HepG2 (cell line): ENCODE measurements around the gene LTBR. TPM values are rescaled to one million over a fixed set of nuclear protein-coding genes. Genes with fewer than 3 reads are reported as not detected.

Experiments used
- CBFB ChIP-seq: sonication (generic); formaldehyde crosslinking; IDR thresholded peaks from 2 replicates; pipeline ENCODE4 v1.4.0; 2020; ENCODE audit warnings: missing genetic modification reagents
- CC2D1A ChIP-seq: sonication (generic); formaldehyde crosslinking; IDR thresholded peaks from 2 replicates; pipeline ENCODE4 v1.8.1; 2023; ENCODE audit warnings: mild to moderate bottlenecking, missing genetic modification reagents
- CHD4 ChIP-seq: fragments of 200-600 bp; sonication (generic); IDR thresholded peaks from 2 replicates; pipeline ENCODE4 v1.7.0; 2017; ENCODE audit warnings: mild to moderate bottlenecking, low read length, borderline replicate concordance
- FOXA3 ChIP-seq: IDR thresholded peaks from 2 replicates; pipeline ENCODE4 v1.6.1; 2016; ENCODE audit warnings: missing genetic modification reagents, missing compliant biosample characterization
- HMG20B ChIP-seq: conservative IDR thresholded peaks from 2 replicates; pipeline ENCODE4 v1.6.1; 2016; ENCODE audit warnings: missing genetic modification reagents, missing compliant biosample characterization
- HOXA9 ChIP-seq: sonication (generic); formaldehyde crosslinking; IDR thresholded peaks from 2 replicates; pipeline ENCODE4 v1.8.1; 2022; ENCODE audit warnings: missing genetic modification reagents, mild to moderate bottlenecking, moderate library complexity, borderline replicate concordance
- JUNB ChIP-seq: sonication (generic); formaldehyde crosslinking; IDR thresholded peaks from 2 replicates; pipeline ENCODE4 v1.8.0; 2022; ENCODE audit warnings: missing genetic modification reagents, mild to moderate bottlenecking, borderline replicate concordance
- MXD4 ChIP-seq: IDR thresholded peaks from 2 replicates; pipeline ENCODE4 v1.6.1; 2016; ENCODE audit warnings: mild to moderate bottlenecking, missing biosample characterization, missing genetic modification reagents
- PHF20 ChIP-seq: sonication (generic); formaldehyde crosslinking; IDR thresholded peaks from 2 replicates; pipeline ENCODE4 v1.5.0; 2020; ENCODE audit warnings: mild to moderate bottlenecking, missing genetic modification reagents
- POLR2A ChIP-seq, 2 experiments: IDR thresholded peaks; 2 replicates each; pipeline ENCODE4 v1.6.1; 2011; ENCODE audit warnings: low read depth in 2 of 2, low read length in 2 of 2, mild to moderate bottlenecking in 1 of 2, moderate library complexity in 1 of 2; ENCODE audit not compliant: insufficient read depth in 1 of 2
- SOX13 ChIP-seq, 3 experiments: fragments of 450-650 bp in 1 of 3; sonication (generic) in 1 of 3; formaldehyde crosslinking in 1 of 3; IDR thresholded peaks in 2 of 3; conservative IDR thresholded peaks in 1 of 3; 2 replicates each; pipeline versions ENCODE4 v1.5.0 to v1.6.1; 2016 to 2020; ENCODE audit warnings: antibody characterized with exemption in 1 of 3, mild to moderate bottlenecking in 1 of 3, missing compliant biosample characterization in 1 of 3, missing genetic modification reagents in 1 of 3, moderate library complexity in 1 of 3
- SSRP1 ChIP-seq: IDR thresholded peaks from 2 replicates; pipeline ENCODE4 v1.6.1; 2016; ENCODE audit warnings: control low read depth
- TARDBP ChIP-seq: sonication (generic); formaldehyde crosslinking; IDR thresholded peaks from 2 replicates; pipeline ENCODE4 v1.8.0; 2022; ENCODE audit warnings: mild to moderate bottlenecking, missing genetic modification reagents
- TCF7L2 ChIP-seq: IDR thresholded peaks from 2 replicates; pipeline ENCODE4 v1.6.1; 2011; ENCODE audit warnings: mild to moderate bottlenecking, low read depth, low read length, moderate library complexity
- THAP11 ChIP-seq: IDR thresholded peaks from 2 replicates; pipeline ENCODE4 v1.6.1; 2016; ENCODE audit warnings: missing biosample characterization, missing genetic modification reagents
- ZMYM4 ChIP-seq: sonication (generic); formaldehyde crosslinking; IDR thresholded peaks from 2 replicates; pipeline ENCODE4 v1.8.1; 2023; ENCODE audit warnings: mild to moderate bottlenecking, missing genetic modification reagents
- ZNF382 ChIP-seq: sonication (generic); formaldehyde crosslinking; IDR thresholded peaks from 2 replicates; pipeline ENCODE4 v1.5.0; 2020; ENCODE audit warnings: missing genetic modification reagents, mild to moderate bottlenecking, borderline replicate concordance
- ZNF720 ChIP-seq: sonication (generic); formaldehyde crosslinking; IDR thresholded peaks from 2 replicates; pipeline ENCODE4 v1.4.0; 2020; ENCODE audit warnings: missing genetic modification reagents
- polyA plus RNA-seq, 8 experiments: library from polyadenylated mRNA; depleted of rRNA in 3 of 8; stranded (reverse) in 7 of 8; unstranded in 1 of 8; fragments of >200 nt; fragmentation: Illumina TruSeq in 4 of 8; extraction: Trizol in 4 of 8; gene quantifications; 2 replicates each; pipeline versions ENCODE4 v1.2.1 to v1.2.3, GENCODE V29; 2011 to 2016; ENCODE audit warnings: low read depth in 4 of 8, missing spikeins in 1 of 8, mixed read lengths in 1 of 8; ENCODE audit not compliant: insufficient read depth in 1 of 8
- total RNA-seq, 5 experiments: library from RNA; depleted of rRNA; stranded (reverse); fragments of >200 nt; fragmentation: Illumina TruSeq; extraction: Trizol; gene quantifications; 2 replicates each; pipeline ENCODE4 v1.2.3, GENCODE V29; 2016; ENCODE audit warnings: low read depth in 1 of 5
- TF ChIP-seq, protein P1 (sequence below): IDR thresholded peaks from 2 replicates; pipeline ENCODE4 v1.4.0; 2020; ENCODE audit warnings: mild to moderate bottlenecking, missing genetic modification reagents
- TF ChIP-seq, protein P2 (sequence below): sonication (generic); formaldehyde crosslinking; conservative IDR thresholded peaks from 2 replicates; pipeline ENCODE4 v1.8.0; 2022; ENCODE audit warnings: low read depth, missing genetic modification reagents
- TF ChIP-seq, protein P3 (sequence below): sonication (generic); formaldehyde crosslinking; IDR thresholded peaks from 2 replicates; pipeline ENCODE4 v1.4.0; 2020; ENCODE audit warnings: mild to moderate bottlenecking, missing genetic modification reagents

Gene LTBR
- total and polyA plus RNA-seq, 2 of the 13 experiments (the other 11 are each of a cell fraction or from before 2014, with no cell fraction given): 31.4 to 34.8 TPM

DNA sequence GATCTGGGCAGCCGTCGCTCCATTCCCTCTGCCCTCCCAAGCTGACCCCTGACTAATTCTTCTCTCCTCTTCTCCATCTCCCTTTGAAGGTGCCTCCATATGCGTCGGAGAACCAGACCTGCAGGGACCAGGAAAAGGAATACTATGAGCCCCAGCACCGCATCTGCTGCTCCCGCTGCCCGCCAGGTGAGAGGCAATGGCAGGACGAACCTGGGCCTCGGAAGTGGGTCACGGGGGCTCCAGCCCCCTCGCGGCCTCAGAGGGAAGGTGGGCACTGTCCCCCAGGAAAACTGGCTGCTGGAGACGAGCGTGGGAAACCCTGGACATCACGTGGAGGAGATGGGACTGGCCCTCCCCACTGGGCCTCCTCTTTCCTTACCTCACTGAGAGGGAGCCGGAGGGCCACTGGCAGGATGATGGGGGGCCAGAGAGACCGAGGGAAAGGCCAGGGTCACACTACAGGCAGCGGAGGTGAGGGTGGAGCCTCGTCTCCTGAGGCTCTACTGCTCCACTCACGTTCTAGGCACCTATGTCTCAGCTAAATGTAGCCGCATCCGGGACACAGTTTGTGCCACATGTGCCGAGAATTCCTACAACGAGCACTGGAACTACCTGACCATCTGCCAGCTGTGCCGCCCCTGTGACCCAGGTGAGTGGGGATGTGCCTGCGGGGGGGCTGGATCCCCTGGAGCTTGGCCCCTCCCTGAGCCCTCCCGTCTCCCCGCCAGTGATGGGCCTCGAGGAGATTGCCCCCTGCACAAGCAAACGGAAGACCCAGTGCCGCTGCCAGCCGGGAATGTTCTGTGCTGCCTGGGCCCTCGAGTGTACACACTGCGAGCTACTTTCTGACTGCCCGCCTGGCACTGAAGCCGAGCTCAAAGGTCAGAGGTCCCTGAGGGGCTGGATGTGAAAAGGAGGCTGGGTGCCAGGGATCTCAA is 806 bp downstream of the LTBR start (continued):
- TF ChIP-seq, protein P1, sequence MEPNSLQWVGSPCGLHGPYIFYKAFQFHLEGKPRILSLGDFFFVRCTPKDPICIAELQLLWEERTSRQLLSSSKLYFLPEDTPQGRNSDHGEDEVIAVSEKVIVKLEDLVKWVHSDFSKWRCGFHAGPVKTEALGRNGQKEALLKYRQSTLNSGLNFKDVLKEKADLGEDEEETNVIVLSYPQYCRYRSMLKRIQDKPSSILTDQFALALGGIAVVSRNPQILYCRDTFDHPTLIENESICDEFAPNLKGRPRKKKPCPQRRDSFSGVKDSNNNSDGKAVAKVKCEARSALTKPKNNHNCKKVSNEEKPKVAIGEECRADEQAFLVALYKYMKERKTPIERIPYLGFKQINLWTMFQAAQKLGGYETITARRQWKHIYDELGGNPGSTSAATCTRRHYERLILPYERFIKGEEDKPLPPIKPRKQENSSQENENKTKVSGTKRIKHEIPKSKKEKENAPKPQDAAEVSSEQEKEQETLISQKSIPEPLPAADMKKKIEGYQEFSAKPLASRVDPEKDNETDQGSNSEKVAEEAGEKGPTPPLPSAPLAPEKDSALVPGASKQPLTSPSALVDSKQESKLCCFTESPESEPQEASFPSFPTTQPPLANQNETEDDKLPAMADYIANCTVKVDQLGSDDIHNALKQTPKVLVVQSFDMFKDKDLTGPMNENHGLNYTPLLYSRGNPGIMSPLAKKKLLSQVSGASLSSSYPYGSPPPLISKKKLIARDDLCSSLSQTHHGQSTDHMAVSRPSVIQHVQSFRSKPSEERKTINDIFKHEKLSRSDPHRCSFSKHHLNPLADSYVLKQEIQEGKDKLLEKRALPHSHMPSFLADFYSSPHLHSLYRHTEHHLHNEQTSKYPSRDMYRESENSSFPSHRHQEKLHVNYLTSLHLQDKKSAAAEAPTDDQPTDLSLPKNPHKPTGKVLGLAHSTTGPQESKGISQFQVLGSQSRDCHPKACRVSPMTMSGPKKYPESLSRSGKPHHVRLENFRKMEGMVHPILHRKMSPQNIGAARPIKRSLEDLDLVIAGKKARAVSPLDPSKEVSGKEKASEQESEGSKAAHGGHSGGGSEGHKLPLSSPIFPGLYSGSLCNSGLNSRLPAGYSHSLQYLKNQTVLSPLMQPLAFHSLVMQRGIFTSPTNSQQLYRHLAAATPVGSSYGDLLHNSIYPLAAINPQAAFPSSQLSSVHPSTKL (CRISPR knock-in tag): 0 out of 2 replicates have a peak, but pooled peaks have one; percentile 7
- no peak for TF ChIP-seq PHF20 (CRISPR knock-in tag)
- TF ChIP-seq SSRP1 (CRISPR knock-in tag): 0 out of 2 replicates have a peak, but pooled peaks have one; percentile 27
- TF ChIP-seq HOXA9 (CRISPR knock-in tag): no peak
- no peak for TF ChIP-seq ZNF382 (CRISPR knock-in tag)
- no peak for TF ChIP-seq TCF7L2
- no peak for TF ChIP-seq HMG20B (CRISPR knock-in tag)
- TF ChIP-seq CC2D1A (CRISPR knock-in tag): no peak
- TF ChIP-seq TARDBP (CRISPR knock-in tag): no peak
- TF ChIP-seq POLR2A (IDR thresholded peaks at IDR 0.05; ENCODE audit: insufficient read depth in 1 of 2, low read depth in 2 of 2, low read length in 2 of 2): peak in 1 of 2 experiments; percentile 47; a peak in 1 of 4 replicates
- no peak; the same call in 1 of the 2 replicates for TF ChIP-seq ZMYM4 (CRISPR knock-in tag)
- no peak for TF ChIP-seq CHD4
- TF ChIP-seq SOX13 (IDR thresholded peaks at IDR 0.05): no peak
- TF ChIP-seq SOX13 (CRISPR knock-in tag; conservative IDR thresholded peaks at IDR 0.05 in 1 of 2, IDR thresholded peaks at IDR 0.05 in 1 of 2): no peak
- TF ChIP-seq THAP11 (CRISPR knock-in tag): no peak
- TF ChIP-seq, protein P2, sequence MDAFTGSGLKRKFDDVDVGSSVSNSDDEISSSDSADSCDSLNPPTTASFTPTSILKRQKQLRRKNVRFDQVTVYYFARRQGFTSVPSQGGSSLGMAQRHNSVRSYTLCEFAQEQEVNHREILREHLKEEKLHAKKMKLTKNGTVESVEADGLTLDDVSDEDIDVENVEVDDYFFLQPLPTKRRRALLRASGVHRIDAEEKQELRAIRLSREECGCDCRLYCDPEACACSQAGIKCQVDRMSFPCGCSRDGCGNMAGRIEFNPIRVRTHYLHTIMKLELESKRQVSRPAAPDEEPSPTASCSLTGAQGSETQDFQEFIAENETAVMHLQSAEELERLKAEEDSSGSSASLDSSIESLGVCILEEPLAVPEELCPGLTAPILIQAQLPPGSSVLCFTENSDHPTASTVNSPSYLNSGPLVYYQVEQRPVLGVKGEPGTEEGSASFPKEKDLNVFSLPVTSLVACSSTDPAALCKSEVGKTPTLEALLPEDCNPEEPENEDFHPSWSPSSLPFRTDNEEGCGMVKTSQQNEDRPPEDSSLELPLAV (CRISPR knock-in tag): no peak
- no peak for TF ChIP-seq MXD4 (CRISPR knock-in tag)
- no peak for TF ChIP-seq ZNF720
- TF ChIP-seq CBFB (CRISPR knock-in tag): no peak
- 0 out of 2 replicates have a peak, but pooled peaks have one; percentile 27 for TF ChIP-seq FOXA3 (CRISPR knock-in tag)
- TF ChIP-seq, protein P3, sequence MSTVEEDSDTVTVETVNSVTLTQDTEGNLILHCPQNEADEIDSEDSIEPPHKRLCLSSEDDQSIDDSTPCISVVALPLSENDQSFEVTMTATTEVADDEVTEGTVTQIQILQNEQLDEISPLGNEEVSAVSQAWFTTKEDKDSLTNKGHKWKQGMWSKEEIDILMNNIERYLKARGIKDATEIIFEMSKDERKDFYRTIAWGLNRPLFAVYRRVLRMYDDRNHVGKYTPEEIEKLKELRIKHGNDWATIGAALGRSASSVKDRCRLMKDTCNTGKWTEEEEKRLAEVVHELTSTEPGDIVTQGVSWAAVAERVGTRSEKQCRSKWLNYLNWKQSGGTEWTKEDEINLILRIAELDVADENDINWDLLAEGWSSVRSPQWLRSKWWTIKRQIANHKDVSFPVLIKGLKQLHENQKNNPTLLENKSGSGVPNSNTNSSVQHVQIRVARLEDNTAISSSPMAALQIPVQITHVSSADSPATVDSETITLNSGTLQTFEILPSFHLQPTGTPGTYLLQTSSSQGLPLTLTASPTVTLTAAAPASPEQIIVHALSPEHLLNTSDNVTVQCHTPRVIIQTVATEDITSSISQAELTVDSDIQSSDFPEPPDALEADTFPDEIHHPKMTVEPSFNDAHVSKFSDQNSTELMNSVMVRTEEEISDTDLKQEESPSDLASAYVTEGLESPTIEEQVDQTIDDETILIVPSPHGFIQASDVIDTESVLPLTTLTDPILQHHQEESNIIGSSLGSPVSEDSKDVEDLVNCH (CRISPR knock-in tag): no peak
- no peak for TF ChIP-seq JUNB (CRISPR knock-in tag)
